CD4-positive, alpha-beta memory T cell (primary cell): ENCODE data around the gene CEL. TPM values are rescaled to one million over a fixed set of nuclear protein-coding genes. Genes with fewer than 3 reads are reported as not detected.

Source experiments
- CTCF ChIA-PET: fragments of 350-600 bp; sonication (Branson Sonifier 250); formaldehyde crosslinking; loops from one replicate; lab custom pipeline; 2021; ENCODE audit warnings: inconsistent platforms; ENCODE audit not compliant: partially characterized antibody; lab: Charles Lee
- POLR2A ChIA-PET: fragments of 350-600 bp; sonication (Branson Sonifier 250); formaldehyde crosslinking; loops from one replicate; lab custom pipeline; 2021; ENCODE audit not compliant: partially characterized antibody; lab: Charles Lee
- DNase-seq, 5 donors: peaks; one replicate each; pipeline versions ENCODE4 v3.0.0 to v3.0.0-alpha.2; 2020 to 2022; ENCODE audit warnings: mixed read lengths in 1 of 5
- H3K27ac ChIP-seq: one replicate; pipeline ENCODE4 v1.7.0; 2013; ENCODE audit warnings: low read depth, low read length
- H3K27me3 ChIP-seq: 2 replicates; pipeline ENCODE4 v1.7.0; 2013; ENCODE audit warnings: mild to moderate bottlenecking, low read length, moderate library complexity; ENCODE audit not compliant: insufficient read depth
- H3K36me3 ChIP-seq: 2 replicates; pipeline ENCODE4 v1.7.0; 2013; ENCODE audit warnings: mild to moderate bottlenecking, low read length, moderate library complexity; ENCODE audit not compliant: insufficient read depth
- H3K4me1 ChIP-seq: 2 replicates; pipeline ENCODE4 v1.7.0; 2013; ENCODE audit warnings: mild to moderate bottlenecking, low read length, moderate library complexity; ENCODE audit not compliant: insufficient read depth
- H3K4me3 ChIP-seq, 2 donors: one replicate each; pipeline ENCODE4 v1.7.0; 2013; ENCODE audit warnings: low read length in 2 of 2, mild to moderate bottlenecking in 1 of 2
- H3K9me3 ChIP-seq, 2 donors: one replicate each; pipeline ENCODE4 v1.7.0; 2013; ENCODE audit warnings: low read length in 2 of 2, control low read depth in 1 of 2; ENCODE audit not compliant: control insufficient read depth in 1 of 2
- H3K27ac Mint-ChIP-seq, 7 donors: one replicate each; pipeline ENCODE4 v1.8.0; 2020 to 2021; ENCODE audit warnings: mixed read lengths in 7 of 7, mild to moderate bottlenecking in 6 of 7, inconsistent platforms in 3 of 7, moderate library complexity in 3 of 7
- H3K27me3 Mint-ChIP-seq, 2 donors: one replicate each; pipeline ENCODE4 v1.8.0; 2020 to 2021; ENCODE audit warnings: mixed read lengths in 2 of 2
- H3K36me3 Mint-ChIP-seq, 2 donors: one replicate each; pipeline ENCODE4 v1.8.0; 2020 to 2021; ENCODE audit warnings: mixed read lengths in 2 of 2, inconsistent platforms in 1 of 2, mild to moderate bottlenecking in 1 of 2
- H3K4me1 Mint-ChIP-seq, 4 donors: one replicate each; pipeline ENCODE4 v1.8.0; 2020 to 2021; ENCODE audit warnings: mixed read lengths in 4 of 4, mild to moderate bottlenecking in 1 of 4
- H3K4me3 Mint-ChIP-seq, 8 donors: one replicate each; pipeline ENCODE4 v1.8.0; 2020 to 2021; ENCODE audit warnings: mixed read lengths in 8 of 8, mild to moderate bottlenecking in 7 of 8, moderate library complexity in 6 of 8, inconsistent platforms in 3 of 8
- H3K9me3 Mint-ChIP-seq, 8 donors: one replicate each; pipeline ENCODE4 v1.8.0; 2020 to 2021; ENCODE audit warnings: mixed read lengths in 8 of 8, mild to moderate bottlenecking in 5 of 8, inconsistent platforms in 3 of 8, moderate library complexity in 1 of 8
- intact Hi-C: fragments of 100-400 bp; cut with micrococcal nuclease; formaldehyde crosslinking; loops from one replicate; pipeline ENCODE4 v1.15.1; 2023
- polyA plus RNA-seq, 2 donors: library from polyadenylated mRNA; unstranded; fragments of 300-500 nt; fragmentation: Illumina TruSeq; gene quantifications; one replicate each; pipeline ENCODE4 v1.2.3, GENCODE V29; 2021
- total RNA-seq, 2 experiments: library from RNA; stranded (reverse); gene quantifications; one replicate each; pipeline ENCODE4 v1.2.3, GENCODE V29; 2021

The CEL gene
- total and polyA plus RNA-seq, 4 experiments from 2014 or later = 0.15 to 1.6 (median 1.2) TPM; not detected in 1

- Histone ChIP-seq H3K36me3 (peaks cover 92% of the 10 kb centered on the region), H3K9me3 (no peaks in the 10 kb centered on the region), H3K27me3 (no peaks in the 10 kb centered on the region), H3K4me1 (no peaks in the 10 kb centered on the region), H3K4me3 (no peak overlapping the region), H3K27ac (no peak overlapping the region)
- DNase-seq = no peak
- Mint-ChIP-seq H3K4me3 (no peak overlapping the region), H3K36me3 (peaks cover 33 to 64% of the 10 kb centered on the region in 2 donors), H3K4me1 (no peaks in the 10 kb centered on the region), H3K9me3 (no peaks in the 10 kb centered on the region), H3K27ac (peak overlapping the region in 2 of 7 donors; percentile 41 to 67), H3K27me3 (no peaks in the 10 kb centered on the region)
- ChIA-PET POLR2A (interaction anchor here (1.6 to 25.7 kb wide), 2 partner anchors 43 to 74 kb away, joined by 6 to 345 read pairs; partner anchors contain the start of gene GTF3C5), CTCF (interaction anchor here (0.9 to 30.1 kb wide), 3 partner anchors 13 to 47 kb away, joined by 3 to 596 read pairs (median 10); no protein-coding TSS in a partner anchor)
- intact Hi-C loops = no loop called here
Measured at GRCh38 chr9:133104718-133105460, 43.1 kb downstream of the CEL start.

- H3K9me3 Mint-ChIP-seq = no peaks in the 10 kb centered on the region
- H3K4me3 ChIP-seq = no peak overlapping the region
Measured at GRCh38 chr9:133105461-133105770, 43.6 kb downstream of the CEL start.

GRCh38 chr9:133106511-133107244, 44.9 kb downstream of the CEL start:
- Histone ChIP-seq H3K36me3 (peaks cover 90% of the 10 kb centered on the region), H3K9me3 (no peaks in the 10 kb centered on the region), H3K27ac (no peak overlapping the region), H3K4me3 (no peak overlapping the region), H3K4me1 (no peaks in the 10 kb centered on the region), H3K27me3 (no peaks in the 10 kb centered on the region)
- Mint-ChIP-seq H3K4me1 (no peaks in the 10 kb centered on the region), H3K9me3 (no peaks in the 10 kb centered on the region), H3K4me3 (no peak overlapping the region), H3K27me3 (no peaks in the 10 kb centered on the region), H3K36me3 (peaks cover 22 to 58% of the 10 kb centered on the region in 2 donors), H3K27ac (peak overlapping the region in 3 of 7 donors; percentile 49 to 67 (median 66))
- ChIA-PET POLR2A (interaction anchor here (1.2 to 25.7 kb wide), 3 partner anchors 12 to 76 kb away, joined by 3 to 345 read pairs (median 6); partner anchors contain the start of gene GTF3C5), CTCF (interaction anchor here (1.2 to 30.1 kb wide), 2 partner anchors 9 to 45 kb away, joined by 3 to 596 read pairs; no protein-coding TSS in a partner anchor)
- intact Hi-C loops = no loop called here
- no peak for DNase-seq

More at GRCh38 chr9:133105461-133105770, 43.6 kb downstream of the CEL start:
- no peak overlapping the region for H3K27ac ChIP-seq
- no peaks in the 10 kb centered on the region for H3K9me3 ChIP-seq
- DNase-seq = no peak
- H3K27me3 Mint-ChIP-seq = no peaks in the 10 kb centered on the region
- POLR2A ChIA-PET = interaction anchor here (1.6 to 25.7 kb wide), 2 partner anchors 42 to 75 kb away, joined by 6 to 345 read pairs; partner anchors contain the start of gene GTF3C5
- no peaks in the 10 kb centered on the region for H3K4me1 ChIP-seq
- H3K36me3 ChIP-seq = peaks cover 92% of the 10 kb centered on the region
- no peak overlapping the region for H3K27ac Mint-ChIP-seq
- CTCF ChIA-PET = interaction anchor here (0.9 to 30.1 kb wide), 2 partner anchors 13 to 46 kb away, joined by 3 to 596 read pairs; no protein-coding TSS in a partner anchor
- no peaks in the 10 kb centered on the region for H3K4me1 Mint-ChIP-seq
- intact Hi-C loops = no loop called here
- H3K27me3 ChIP-seq = no peaks in the 10 kb centered on the region
- H3K4me3 Mint-ChIP-seq = no peak overlapping the region
- peaks cover 33 to 65% of the 10 kb centered on the region in 2 donors for H3K36me3 Mint-ChIP-seq

- Mint-ChIP-seq H3K36me3 (peaks cover 22 to 56% of the 10 kb centered on the region in 2 donors), H3K27ac (no peak overlapping the region), H3K4me3 (no peak overlapping the region), H3K27me3 (no peaks in the 10 kb centered on the region), H3K9me3 (no peaks in the 10 kb centered on the region), H3K4me1 (peaks cover 0 to 3% (median 0%) of the 10 kb centered on the region in 4 donors)
- H3K27me3 ChIP-seq = no peaks in the 10 kb centered on the region
- ChIA-PET CTCF (interaction anchor here (1.2 to 30.1 kb wide), 3 partner anchors 9 to 85 kb away, joined by 3 to 596 read pairs (median 6); no protein-coding TSS in a partner anchor), POLR2A (interaction anchor here (1.2 to 25.7 kb wide), 3 partner anchors 10 to 77 kb away, joined by 4 to 345 read pairs (median 5); partner anchors contain the start of gene GTF3C5)
- H3K36me3 ChIP-seq = peaks cover 88% of the 10 kb centered on the region
- no peak overlapping the region for H3K4me3 ChIP-seq
- intact Hi-C loops = no loop called here
- no peak for DNase-seq
- no peak overlapping the region for H3K27ac ChIP-seq
- peaks cover 2% of the 10 kb centered on the region for H3K4me1 ChIP-seq
- H3K9me3 ChIP-seq = no peaks in the 10 kb centered on the region
Measured at GRCh38 chr9:133107245-133107722, 45.5 kb downstream of the CEL start.

GRCh38 chr9:133107961-133108793, 46.4 kb downstream of the CEL start:
- Histone ChIP-seq H3K4me3 (no peak overlapping the region), H3K36me3 (peaks cover 79% of the 10 kb centered on the region), H3K4me1 (peaks cover 11% of the 10 kb centered on the region), H3K27me3 (no peaks in the 10 kb centered on the region), H3K9me3 (no peaks in the 10 kb centered on the region), H3K27ac (no peak overlapping the region)
- DNase-seq = peak in 1 of 5 donors; percentile 13
- Mint-ChIP-seq H3K27me3 (no peaks in the 10 kb centered on the region), H3K9me3 (no peaks in the 10 kb centered on the region), H3K4me3 (no peak overlapping the region), H3K27ac (no peak overlapping the region), H3K4me1 (peaks cover 2 to 12% (median 5%) of the 10 kb centered on the region in 4 donors), H3K36me3 (peaks cover 18 to 55% of the 10 kb centered on the region in 2 donors)
- intact Hi-C loops = no loop called here
- CTCF ChIA-PET = interaction anchor here (0.6 to 30.1 kb wide), 3 partner anchors 44 to 273 kb away, joined by 3 to 596 read pairs (median 6); no protein-coding TSS in a partner anchor
- POLR2A ChIA-PET = interaction anchor here (1.0 to 25.7 kb wide), 5 partner anchors 9 to 77 kb away, joined by 3 to 345 read pairs (median 5); partner anchors contain the start of genes GTF3C5 and RALGDS
